HG02981 (cell line): ENCODE measurements around the gene COL10A1.
A peak's percentile ranks its signal among the peaks of the same experiment; 100 is the strongest.

Source experiments
- ATAC-seq: cut with Tn5 transposase; IDR thresholded peaks from one replicate; pipeline ENCODE4 v1.9.1; 2021; ENCODE audit warnings: mild to moderate bottlenecking, moderate library complexity; ENCODE audit not compliant: unreplicated experiment

The COL10A1 gene

DNA sequence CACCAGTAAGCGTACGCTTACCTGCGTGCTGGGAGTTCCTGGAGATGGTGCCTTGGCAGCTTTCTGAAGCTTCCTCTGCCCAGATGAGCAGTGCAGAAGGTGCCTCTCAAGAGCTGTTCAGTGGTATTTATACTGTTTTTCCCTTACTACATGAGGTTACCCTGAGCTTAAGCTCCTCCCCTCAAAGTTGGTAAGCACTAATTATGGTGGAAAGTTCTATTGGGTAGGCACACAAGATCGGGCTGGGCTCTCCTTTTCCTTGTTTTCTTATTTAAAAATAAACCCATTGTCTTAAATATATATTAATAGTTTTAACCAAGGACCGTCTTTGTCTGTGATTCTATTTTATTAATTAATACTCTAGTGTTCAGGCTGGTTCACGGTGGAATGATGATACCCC is at the start of gene COL10A1:
Gene COL10A1 (minus strand): TSS at position 101 of the 400 bp plus-strand sequence. CDS start 640 bp downstream, outside the sequence.
- ATAC-seq, result no peak

DNA sequence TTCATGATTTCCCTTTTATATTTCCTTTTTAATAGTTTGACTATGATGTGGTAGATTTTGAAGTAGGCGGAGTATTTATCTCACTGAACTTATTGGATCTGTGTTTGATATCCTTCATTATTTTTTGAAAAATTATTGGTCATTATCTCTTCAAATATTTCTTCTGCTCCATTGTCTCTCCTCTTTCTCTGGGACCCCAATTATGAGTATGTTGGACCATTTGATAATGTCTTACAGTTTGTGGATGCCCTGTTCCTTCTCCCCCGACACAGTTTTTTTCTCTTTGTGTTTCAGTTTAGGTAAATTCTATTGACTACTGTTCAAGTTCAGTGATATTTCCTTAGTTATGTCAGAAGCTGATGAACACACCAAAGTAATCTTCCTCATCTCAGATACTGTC is 49.4 kb upstream of the COL10A1 start:
- ATAC-seq, result no peak

DNA sequence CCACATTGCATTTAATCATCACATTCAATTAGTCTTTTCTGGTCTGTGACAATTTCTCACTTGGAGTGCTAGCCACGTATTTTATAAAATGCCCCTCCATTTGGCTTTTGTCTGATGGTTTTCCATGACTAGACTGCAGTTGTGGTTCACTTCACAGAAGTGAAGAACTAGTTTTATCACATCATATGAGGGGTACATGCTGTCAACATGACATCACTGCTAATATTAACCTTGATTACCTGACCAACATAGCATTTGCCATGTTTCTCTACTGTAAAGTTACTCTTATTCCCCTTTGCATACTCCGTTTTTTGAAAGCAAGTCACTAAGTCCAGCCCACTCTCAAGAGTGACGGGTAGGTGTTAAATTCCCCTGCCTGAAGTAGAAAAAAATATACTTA is 48.0 kb upstream of the COL10A1 start:
- ATAC-seq, result no peak

DNA sequence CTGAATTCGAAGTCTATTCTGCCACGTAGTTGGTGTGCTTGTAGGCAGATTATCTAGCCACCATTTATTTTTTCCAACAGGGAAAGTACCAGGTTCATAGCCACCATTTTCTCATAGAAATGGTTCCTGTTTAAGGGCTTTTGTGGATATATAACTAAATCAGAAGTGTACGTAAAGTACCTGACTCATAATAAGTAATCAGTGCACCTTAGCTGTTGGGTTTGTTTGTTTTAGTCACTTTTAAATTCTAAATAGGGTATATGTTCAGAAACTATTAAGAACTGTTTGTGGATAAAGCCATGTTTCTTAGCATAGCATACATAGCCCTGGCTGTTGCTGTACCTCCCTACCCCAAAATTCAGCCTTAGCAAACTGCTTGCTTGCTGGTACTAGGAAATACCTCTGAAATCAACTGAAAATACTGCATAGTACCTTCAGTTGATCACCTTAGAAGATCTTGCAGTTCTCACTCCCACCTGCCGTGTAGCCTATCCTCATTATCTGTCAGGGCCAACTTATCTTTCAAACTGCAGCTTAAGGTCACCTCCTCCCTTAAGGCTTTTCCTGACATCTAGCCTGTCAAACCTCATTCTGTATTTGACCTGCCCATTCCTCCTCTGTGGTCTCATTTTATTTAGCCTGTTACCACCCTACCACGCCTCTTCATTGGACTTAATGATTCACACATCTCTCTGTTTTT is 44.6 kb upstream of the COL10A1 start:
- ATAC-seq, result no peak

DNA sequence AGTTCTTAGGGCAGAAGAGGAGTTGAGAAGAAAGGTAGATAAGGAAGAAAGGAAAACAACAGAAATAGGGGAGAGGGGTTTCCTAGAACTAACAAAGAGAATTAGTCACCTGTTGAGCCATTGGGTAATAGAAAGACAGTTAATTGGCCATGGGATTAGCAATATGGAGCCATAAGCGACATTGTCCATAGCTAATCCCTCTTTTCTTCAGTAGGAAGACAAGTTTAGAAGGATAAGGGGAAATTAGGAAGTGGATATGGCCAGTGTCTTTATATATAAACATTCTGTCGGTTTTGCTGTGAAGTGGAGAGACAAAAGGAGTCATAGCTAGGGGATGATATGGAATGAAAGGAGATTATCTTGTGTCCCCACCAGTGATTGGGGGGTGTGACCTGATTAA is 43.9 kb upstream of the COL10A1 start:
- no peak for ATAC-seq

DNA sequence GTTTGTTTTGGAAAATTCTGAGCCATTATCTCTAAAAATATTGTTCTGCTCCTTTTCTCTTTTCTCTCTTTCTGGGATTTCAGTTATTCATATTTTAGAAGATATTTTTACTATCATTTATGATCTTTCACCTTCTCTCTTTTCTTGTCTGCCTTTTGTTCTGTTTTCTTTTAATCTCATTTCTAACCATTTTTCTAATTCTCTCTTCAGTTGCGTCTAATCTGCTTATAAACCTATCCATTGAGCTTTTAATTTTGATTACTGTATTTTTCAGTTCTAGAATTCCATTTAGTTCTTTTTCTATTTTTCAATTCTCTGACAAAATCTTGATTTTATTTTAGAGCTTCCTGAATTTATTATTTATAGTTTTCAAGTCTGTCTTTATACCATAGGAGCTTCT is 42.2 kb upstream of the COL10A1 start:
- no peak for ATAC-seq

DNA sequence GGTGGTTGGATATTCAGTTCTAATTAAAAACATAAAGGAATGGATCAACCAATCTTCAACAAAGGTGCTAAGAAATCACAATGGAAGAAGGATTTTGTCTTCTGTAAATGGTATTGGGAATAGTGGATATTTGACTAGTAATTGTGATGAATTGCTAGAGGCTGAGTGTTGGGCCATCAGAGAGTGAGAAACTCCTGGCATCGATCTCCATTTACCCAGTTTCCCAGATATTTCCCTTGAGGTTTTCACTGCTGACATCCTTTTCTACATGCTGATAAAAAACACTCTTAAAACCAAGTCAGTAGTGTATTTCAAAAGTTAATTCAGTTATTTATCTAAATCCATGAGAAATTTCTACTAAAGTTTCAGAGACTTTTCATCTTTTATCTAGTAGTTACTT is 40.4 kb upstream of the COL10A1 start:
- no peak for ATAC-seq

DNA sequence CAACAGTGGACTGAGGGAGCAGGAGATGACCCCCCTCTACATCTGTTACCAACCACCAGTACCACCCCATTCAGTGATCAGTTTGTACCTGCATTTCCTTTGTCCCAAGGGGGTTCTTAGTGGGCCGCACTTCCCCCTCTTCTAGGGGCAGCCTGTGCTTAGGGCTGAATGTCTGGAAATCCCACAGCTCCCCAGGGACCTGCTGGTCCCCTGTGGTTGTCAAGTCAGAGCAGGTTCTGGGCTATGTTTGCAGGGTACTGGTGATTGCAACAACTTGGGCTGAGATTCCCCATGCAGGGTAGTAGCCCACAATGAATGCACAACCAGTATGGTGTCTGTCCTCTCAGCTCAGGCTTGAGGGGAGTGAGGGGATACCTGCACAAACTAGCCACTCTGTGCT is 39.7 kb upstream of the COL10A1 start:
- peak; percentile 57 for ATAC-seq

DNA sequence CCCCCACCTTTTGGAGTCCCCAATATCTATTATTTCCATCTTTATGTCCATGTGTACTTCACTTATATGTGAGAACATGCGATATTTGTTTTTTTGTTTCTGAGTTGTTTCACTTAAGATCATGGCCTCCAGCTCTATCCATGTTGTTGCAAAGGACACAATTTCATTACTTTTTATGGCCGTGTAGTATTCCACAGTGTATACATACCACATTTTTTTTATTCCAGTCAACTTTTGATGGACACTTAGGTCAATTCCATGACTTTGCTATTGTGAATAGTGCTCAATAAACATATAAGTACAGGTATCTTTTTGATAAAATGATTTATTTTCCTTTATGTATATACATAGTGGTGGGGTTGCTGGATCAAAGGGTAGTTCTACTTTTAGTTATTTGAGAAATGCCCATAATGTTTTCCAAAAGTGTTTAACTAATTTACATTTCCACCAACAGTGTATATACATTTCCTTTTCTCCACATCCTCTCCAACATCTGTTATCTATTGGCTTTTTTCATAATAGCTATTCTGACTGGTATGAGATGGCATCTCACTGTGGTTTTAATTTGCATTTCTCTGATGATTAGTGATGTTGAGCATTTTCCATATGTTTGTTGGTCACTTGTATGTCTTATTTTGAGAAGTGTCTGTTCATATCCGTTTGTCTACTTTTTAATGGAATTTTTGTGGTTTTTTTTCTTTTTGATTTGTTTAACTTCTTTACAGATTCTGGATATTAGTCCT is 34.0 kb upstream of the COL10A1 start:
- peak; percentile 65 for ATAC-seq

DNA sequence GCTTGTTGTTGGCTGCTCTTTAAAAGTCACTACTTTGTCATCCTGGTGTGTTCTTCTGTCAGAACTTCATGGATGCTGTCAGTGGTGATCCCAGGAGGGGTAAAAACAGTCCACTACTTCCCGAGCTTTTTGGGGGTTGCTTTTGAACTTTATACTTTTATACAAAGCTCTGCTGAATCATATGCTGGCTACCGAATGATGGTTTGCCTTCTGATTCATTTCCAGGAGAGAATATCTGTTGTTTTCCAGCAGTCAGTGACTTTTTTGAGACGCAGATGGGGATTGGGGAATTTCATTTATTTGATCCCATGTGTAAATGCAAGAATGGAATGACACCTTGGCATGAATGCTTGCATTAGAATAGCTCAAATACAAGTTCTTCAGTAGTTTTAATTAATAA is 32.7 kb upstream of the COL10A1 start:
- no peak for ATAC-seq

DNA sequence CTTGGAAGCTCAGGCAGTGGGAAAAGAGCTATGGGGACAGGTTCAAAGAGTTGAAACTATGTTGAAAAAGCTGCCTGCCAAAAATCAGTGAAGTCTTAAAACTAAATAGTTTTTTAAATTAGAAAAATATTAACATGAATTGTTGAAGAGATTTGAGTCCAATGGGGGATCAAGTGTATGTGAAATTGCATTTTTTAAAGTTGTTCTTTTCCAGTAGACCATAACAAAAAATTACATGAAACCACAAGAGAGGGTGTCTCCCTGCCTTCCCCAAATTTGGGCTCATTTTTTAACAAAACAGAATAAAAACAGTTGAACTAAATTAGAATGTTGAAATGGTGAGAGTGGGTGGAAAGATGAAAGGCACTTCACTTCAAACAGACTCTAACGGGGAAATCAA is 31.5 kb upstream of the COL10A1 start:
- ATAC-seq, result no peak

DNA sequence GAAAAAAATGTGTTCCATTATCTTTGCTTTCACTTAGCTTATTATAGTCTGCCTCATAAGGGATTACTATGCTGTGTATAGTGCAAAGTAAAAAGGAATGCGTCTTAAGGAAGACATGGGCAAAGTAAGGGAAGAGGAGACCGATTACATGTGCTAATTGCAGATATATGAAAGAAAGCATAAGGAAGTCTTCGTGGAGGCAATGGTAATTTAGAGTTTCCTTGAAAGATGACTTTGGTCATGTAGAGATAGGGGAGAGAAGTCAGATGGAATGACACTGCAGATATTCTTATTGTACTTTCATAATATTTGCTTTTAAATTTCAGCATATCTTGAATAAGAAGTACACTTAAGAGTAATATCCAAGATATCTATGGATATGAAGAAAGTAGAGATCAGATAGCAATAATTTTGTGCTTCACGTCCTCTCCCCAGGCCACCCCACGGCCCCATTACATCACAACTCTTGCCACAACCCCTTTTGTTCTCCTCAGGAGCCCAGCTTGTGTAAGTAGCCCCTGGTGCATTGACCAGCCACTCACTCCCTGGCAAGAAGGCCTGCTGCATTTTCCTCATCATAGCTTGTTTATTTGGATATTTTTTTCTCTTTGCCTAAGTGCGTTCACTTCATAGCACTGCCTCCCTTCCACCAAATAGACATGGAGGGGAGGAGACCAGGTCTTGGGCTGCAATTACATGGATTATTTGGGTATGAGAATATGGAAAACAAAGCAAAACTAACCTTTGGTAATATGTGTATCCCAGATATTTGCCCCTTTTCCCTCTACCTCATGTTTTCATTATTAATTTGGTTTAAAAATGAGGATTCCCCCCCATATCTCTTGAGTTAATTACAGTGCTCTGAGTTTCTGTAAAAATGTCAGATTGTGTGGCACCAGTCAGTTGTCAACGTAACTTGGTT is 30.7 kb upstream of the COL10A1 start:
- ATAC-seq, result no peak

DNA sequence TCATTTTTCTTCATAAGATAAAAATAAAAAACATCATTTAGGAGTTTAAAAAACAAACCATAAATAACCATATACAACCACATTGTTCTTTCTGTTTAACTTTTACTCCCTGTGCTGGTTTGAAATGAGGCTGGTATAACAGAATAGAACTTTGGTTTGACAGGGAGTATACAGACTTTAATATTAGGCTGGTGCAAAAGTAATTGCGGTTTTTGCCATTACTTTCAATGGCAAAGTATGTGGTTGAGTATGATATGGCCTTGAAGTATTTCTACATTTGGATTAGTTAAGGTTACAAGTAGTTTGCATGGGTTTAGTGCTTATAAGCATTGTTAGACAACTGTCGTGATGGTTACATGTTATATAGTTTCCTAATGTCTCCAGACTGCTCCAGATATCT is 29.0 kb upstream of the COL10A1 start:
- ATAC-seq, result no peak

DNA sequence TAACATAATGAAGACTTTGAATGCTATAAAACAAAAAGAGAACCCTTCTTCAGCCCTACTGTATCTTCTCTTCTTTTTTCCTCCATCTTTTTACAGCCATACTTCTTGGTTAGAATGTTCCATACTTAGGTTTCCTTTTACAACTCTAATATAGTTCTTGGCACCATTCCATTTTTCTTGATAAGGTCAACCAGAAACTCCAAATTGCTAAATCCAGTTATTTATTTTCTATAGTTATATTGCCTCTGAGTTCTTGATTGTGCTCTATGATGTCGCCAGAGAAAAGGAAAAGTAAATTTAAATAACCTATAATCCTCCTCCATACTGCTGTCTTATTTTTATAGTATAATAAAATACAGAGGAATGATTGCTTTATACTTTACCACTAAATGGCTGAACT is 26.7 kb upstream of the COL10A1 start:
- ATAC-seq, result no peak

DNA sequence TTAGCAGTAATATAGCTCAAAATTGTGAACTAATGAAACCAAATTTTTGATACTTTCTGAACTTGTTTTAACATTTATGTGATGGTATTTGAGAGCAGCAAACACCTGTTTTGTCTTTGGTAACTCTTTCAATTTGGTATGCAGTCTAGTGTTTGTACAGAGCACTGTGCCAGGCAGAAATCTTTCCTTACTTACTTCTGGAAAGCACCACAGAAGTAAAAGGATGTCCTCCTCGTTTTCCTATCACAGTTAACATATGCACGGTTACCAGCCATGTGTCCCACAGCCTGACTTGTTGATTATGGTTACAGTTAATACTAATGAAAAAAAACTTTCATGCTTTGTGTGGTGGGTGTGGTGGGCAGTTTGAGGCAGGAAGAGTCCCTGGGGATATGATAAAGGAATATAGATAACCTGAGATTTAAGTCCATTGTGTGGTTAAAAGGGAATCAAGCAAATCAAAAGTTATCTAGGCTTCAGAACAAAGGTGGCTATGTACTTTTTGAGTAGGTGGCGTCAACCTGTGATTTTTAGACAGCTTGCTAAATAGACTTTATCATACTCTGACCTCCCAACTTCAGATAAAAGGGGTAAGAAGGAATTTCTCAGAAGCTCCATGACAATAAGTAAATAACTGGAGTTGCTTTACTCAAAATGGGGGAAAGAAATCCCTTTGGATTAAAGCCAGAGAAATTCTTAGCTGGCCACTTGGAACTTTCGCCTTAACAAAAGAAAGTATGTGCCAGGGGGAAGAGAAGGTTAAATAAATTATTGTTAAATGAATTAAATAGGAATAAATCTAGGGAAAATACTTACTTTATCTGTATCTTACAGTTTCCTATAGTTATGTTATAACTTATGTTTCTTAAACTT is 20.1 kb upstream of the COL10A1 start:
- ATAC-seq, result no peak

DNA sequence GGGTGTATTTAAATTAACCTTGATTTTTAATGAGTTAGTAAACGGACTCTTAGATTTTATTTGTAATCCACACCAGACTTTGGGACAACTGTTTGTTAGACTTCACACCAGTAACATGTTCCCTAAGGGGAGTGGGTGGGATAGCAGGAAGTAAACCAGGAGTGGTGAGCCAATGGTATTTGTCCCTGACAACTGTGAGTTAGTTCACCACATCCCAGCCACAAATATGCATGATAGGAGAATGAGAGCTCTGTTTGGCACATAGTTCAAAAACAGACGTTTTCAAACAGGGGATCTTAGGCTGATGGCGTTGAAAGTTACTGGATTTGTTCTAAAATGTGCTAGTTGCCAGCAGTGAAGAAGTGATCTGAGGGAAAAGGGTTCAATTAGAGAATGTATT is 18.7 kb upstream of the COL10A1 start:
- no peak for ATAC-seq

DNA sequence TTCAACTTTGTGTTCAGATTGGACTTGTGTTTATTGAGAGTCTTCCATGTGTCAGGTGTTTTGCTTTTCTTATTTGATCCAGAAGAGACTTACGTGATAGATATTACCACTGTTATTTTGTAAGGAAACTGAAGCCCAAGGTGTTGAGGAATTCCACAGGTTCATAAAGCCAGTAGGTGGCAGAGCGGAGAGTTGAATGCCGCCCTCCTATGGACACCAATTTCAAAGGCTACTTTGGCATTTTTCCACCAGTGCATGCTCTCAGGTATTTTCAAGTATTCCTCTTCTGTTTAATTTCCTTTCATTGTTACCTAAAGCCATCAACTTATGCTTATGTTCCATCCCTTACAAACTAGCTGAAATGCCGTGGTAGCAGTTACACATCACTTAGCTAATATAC is 14.0 kb upstream of the COL10A1 start:
- no peak for ATAC-seq

DNA sequence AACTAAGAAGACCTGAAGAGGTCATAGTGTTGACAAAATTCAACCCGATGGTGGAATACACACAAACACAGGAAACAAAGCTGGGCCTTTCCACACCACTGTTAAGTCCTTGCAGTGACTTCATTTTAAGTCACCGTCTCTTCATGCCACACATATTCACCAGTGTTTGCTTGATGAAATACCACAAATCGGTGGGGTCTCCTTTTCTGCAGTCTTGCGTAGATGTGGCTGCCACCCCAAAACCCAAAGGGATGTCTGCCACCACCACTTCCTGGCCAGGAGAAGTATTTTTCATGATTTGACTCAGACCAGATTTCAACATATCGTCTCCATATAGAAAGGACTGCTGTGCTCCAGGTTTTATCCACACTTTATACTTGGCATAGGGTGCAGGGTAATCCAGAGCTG is 11.0 kb upstream of the COL10A1 start:
- no peak for ATAC-seq

DNA sequence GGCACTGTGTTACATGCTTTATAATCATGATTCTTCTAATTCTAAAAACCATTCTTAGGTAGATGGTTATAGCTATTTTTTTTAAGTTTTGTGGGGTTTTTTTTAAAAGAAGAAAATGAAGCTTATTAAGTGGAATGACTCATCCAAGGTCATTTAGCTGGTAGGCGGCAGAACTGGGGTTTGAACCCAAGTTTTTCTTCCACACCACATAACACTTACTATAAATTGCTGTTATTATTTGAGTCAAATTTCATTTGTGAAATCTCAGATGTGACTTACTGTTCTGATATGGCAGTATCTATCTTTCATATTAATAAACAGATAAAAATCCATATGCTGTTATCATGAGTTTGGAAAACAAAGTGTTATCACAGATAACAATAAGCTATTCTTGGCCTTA is 10.4 kb upstream of the COL10A1 start:
- no peak for ATAC-seq

DNA sequence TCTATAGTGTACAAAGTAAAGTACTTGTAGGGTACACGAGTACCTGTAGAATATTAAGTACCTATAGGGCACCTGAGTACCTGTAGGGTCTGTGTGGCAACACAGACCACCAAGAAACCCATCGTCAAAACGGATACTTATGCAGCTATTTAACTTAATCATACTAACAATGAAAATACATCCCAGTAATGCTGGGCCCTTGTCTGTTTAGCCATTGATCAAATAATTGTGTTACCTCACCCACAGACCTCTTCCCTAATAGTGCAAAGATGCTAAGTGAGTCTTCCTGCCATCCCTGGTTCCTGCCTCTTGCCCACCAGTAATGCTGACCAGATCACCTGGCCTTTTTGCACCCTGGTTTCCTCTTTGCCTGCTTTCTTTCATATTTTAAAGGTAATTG is 7.5 kb upstream of the COL10A1 start:
- no peak for ATAC-seq
